Endothelial cell of umbilical vein (primary cell): ENCODE data around the gene C5AR1. TPM values are rescaled to one million over a fixed set of nuclear protein-coding genes. Genes with fewer than 3 reads are reported as not detected.

Source experiments
- BruUV-seq: library from RNA; stranded (reverse); fragments of 400-500 nt; replicated peaks from 2 replicates; lab custom pipeline; 2021; lab: Mats Ljungman, UMichigan
- CTCF ChIA-PET: fragments of 300-600, 350-600 bp; sonication (Branson Sonifier 250); formaldehyde crosslinking; loops from one replicate; lab custom pipeline; 2021; ENCODE audit warnings: antibody characterized with exemption, inconsistent platforms; lab: Charles Lee
- POLR2A ChIA-PET: fragments of 300-600, 350-600 bp; sonication (Branson Sonifier 250); formaldehyde crosslinking; loops from one replicate; lab custom pipeline; 2021; ENCODE audit warnings: antibody characterized with exemption, inconsistent platforms; lab: Charles Lee
- DNase-seq: peaks from one replicate; pipeline ENCODE4 v3.0.0-alpha.2; 2011; ENCODE audit warnings: low read depth, low spot score
- FAIRE-seq: peaks from 2 replicates; lab custom pipeline; 2011; peaks lifted over from hg19 to GRCh38; lab: Jason Lieb, UNC
- H2AFZ ChIP-seq: 2 replicates; pipeline ENCODE4 v1.6.0; 2012; ENCODE audit warnings: low read depth, low read length, control low read depth, inconsistent platforms
- H3K27ac ChIP-seq: 2 replicates; pipeline ENCODE4 v1.5.1; 2011; ENCODE audit warnings: low read depth, mild to moderate bottlenecking, control low read depth, low read length, moderate library complexity; ENCODE audit not compliant: insufficient read depth
- H3K27me3 ChIP-seq, 2 experiments: 2 replicates each; pipeline versions ENCODE4 v1.6.0 to v1.6.1; 2011; ENCODE audit warnings: low read length in 2 of 2, mixed read lengths in 1 of 2; ENCODE audit not compliant: control insufficient read depth in 2 of 2, insufficient read depth in 2 of 2
- H3K36me3 ChIP-seq, 2 experiments: 2 replicates in 1 of 2; 3 replicates in 1 of 2; pipeline ENCODE4 v1.5.1; 2011; ENCODE audit warnings: low read length in 2 of 2, mild to moderate bottlenecking in 1 of 2, moderate library complexity in 1 of 2; ENCODE audit not compliant: control insufficient read depth in 2 of 2, insufficient read depth in 2 of 2; ENCODE audit errors: extremely low read depth in 1 of 2
- H3K4me1 ChIP-seq: 3 replicates; pipeline ENCODE4 v1.5.1; 2011; ENCODE audit warnings: mild to moderate bottlenecking, low read length; ENCODE audit not compliant: control insufficient read depth, insufficient read depth; ENCODE audit errors: extremely low read depth
- H3K4me2 ChIP-seq: 2 replicates; pipeline ENCODE4 v1.6.1; 2011; ENCODE audit warnings: low read length, control low read depth, mixed read lengths; ENCODE audit not compliant: insufficient read depth
- H3K4me3 ChIP-seq, 3 experiments: fragments of 200-600 bp in 1 of 3; sonication (generic), shearing (Covaris generic) in 1 of 3; replicated peaks in 1 of 3; 2 replicates each; pipeline ENCODE4 v1.5.1; 2011 to 2016; ENCODE audit warnings: control low read depth in 3 of 3, low read length in 3 of 3, mild to moderate bottlenecking in 2 of 3, inconsistent platforms in 1 of 3, low read depth in 1 of 3, moderate library complexity in 1 of 3; ENCODE audit not compliant: insufficient read depth in 1 of 3
- H3K79me2 ChIP-seq: 2 replicates; pipeline ENCODE4 v1.6.0; 2012; ENCODE audit warnings: low read length, inconsistent platforms; ENCODE audit not compliant: control insufficient read depth, insufficient read depth
- H3K9ac ChIP-seq: replicated peaks from 2 replicates; pipeline ENCODE3; 2011; ENCODE audit warnings: low read length, control low read depth; ENCODE audit not compliant: insufficient read depth; ENCODE audit errors: extremely low read depth
- H3K9me1 ChIP-seq: replicated peaks from 3 replicates; pipeline ENCODE4 v1.6.0; 2011; ENCODE audit warnings: mild to moderate bottlenecking, low read length; ENCODE audit not compliant: control insufficient read depth, insufficient read depth; ENCODE audit errors: extremely low read depth
- H3K9me3 ChIP-seq: replicated peaks from 2 replicates; pipeline ENCODE4 v1.5.1; 2012; ENCODE audit warnings: low read length, inconsistent platforms; ENCODE audit not compliant: control insufficient read depth, insufficient read depth
- H4K20me1 ChIP-seq: replicated peaks from 2 replicates; pipeline ENCODE3; 2011; ENCODE audit warnings: mild to moderate bottlenecking, low read length; ENCODE audit not compliant: control insufficient read depth, insufficient read depth; ENCODE audit errors: extremely low read depth
- EZH2 ChIP-seq: IDR thresholded peaks from 2 replicates; pipeline ENCODE4 v1.6.1; 2012; ENCODE audit warnings: borderline replicate concordance, low read depth, mild to moderate bottlenecking, moderate library complexity, low read length, inconsistent platforms; ENCODE audit not compliant: severe bottlenecking
- FOS ChIP-seq: IDR thresholded peaks from 2 replicates; pipeline ENCODE4 v1.6.1; 2011; ENCODE audit warnings: mild to moderate bottlenecking, low read length, moderate library complexity, borderline replicate concordance; ENCODE audit not compliant: insufficient read depth
- GATA2 ChIP-seq: IDR thresholded peaks from 2 replicates; pipeline ENCODE4 v1.7.0; 2011; ENCODE audit warnings: low read depth, mild to moderate bottlenecking, moderate library complexity, mixed read lengths, low read length; ENCODE audit not compliant: insufficient read length, insufficient read depth
- JUN ChIP-seq: IDR thresholded peaks from 2 replicates; pipeline ENCODE4 v1.6.1; 2011; ENCODE audit warnings: borderline replicate concordance, low read depth; ENCODE audit not compliant: insufficient read length, insufficient read depth
- MYC ChIP-seq: IDR thresholded peaks from one replicate; pipeline ENCODE4 v1.6.1; 2011; ENCODE audit warnings: mild to moderate bottlenecking, low read depth, low read length
- POLR2A ChIP-seq: IDR thresholded peaks from 2 replicates; pipeline ENCODE4 v1.6.1; 2012; ENCODE audit warnings: low read depth, mild to moderate bottlenecking, control low read depth, low read length
- POLR2AphosphoS5 ChIP-seq: IDR thresholded peaks from 2 replicates; pipeline ENCODE4 v1.6.1; 2012; ENCODE audit warnings: low read depth, mild to moderate bottlenecking, control low read depth, low read length, moderate library complexity; ENCODE audit not compliant: insufficient read depth
- dilution Hi-C: fragments of 300-500 bp; cut with MboI; formaldehyde crosslinking; loops from one replicate; pipeline ENCODE4 v1.15.0; 2019; ENCODE audit warnings: low sequenced_read_pairs; ENCODE audit not compliant: extremely low pct_ligation_motif_present
- intact Hi-C: fragments of 100-400 bp; cut with micrococcal nuclease; formaldehyde crosslinking; loops from one replicate; pipeline ENCODE4 v1.10.0; 2022
- polyA plus RNA-seq, 4 experiments: library from polyadenylated mRNA; depleted of rRNA in 3 of 4; stranded (reverse) in 3 of 4; unstranded in 1 of 4; fragments of >200 nt; gene quantifications; 2 replicates each; pipeline versions ENCODE4 v1.2.1 to v1.2.3, GENCODE V29; 2011 to 2012; ENCODE audit warnings: missing spikeins in 1 of 4
- total RNA-seq: library from RNA; stranded (reverse); gene quantifications from 2 replicates; pipeline ENCODE4 v1.2.3, GENCODE V29; 2021
- TF ChIP-seq, protein P1 (sequence below): IDR thresholded peaks from 2 replicates; pipeline ENCODE4 v1.6.1; 2011; ENCODE audit not compliant: insufficient read depth, insufficient read length
- TF ChIP-seq, protein P2 (sequence below), 2 donors: IDR thresholded peaks; 1 replicate in 1 of 2; 2 replicates in 1 of 2; pipeline ENCODE4 v1.5.1; 2011; ENCODE audit warnings: low read length in 2 of 2, mild to moderate bottlenecking in 2 of 2, moderate library complexity in 2 of 2, control low read depth in 1 of 2, inconsistent platforms in 1 of 2, low read depth in 1 of 2; ENCODE audit not compliant: insufficient read depth in 1 of 2; ENCODE audit errors: extremely low read depth in 1 of 2

C5AR1 gene
- total and polyA plus RNA-seq, 2 donors (not counting 3 experiments of a cell fraction or from before 2014, with no cell fraction given) = 0.11 to 0.49 TPM

DNA sequence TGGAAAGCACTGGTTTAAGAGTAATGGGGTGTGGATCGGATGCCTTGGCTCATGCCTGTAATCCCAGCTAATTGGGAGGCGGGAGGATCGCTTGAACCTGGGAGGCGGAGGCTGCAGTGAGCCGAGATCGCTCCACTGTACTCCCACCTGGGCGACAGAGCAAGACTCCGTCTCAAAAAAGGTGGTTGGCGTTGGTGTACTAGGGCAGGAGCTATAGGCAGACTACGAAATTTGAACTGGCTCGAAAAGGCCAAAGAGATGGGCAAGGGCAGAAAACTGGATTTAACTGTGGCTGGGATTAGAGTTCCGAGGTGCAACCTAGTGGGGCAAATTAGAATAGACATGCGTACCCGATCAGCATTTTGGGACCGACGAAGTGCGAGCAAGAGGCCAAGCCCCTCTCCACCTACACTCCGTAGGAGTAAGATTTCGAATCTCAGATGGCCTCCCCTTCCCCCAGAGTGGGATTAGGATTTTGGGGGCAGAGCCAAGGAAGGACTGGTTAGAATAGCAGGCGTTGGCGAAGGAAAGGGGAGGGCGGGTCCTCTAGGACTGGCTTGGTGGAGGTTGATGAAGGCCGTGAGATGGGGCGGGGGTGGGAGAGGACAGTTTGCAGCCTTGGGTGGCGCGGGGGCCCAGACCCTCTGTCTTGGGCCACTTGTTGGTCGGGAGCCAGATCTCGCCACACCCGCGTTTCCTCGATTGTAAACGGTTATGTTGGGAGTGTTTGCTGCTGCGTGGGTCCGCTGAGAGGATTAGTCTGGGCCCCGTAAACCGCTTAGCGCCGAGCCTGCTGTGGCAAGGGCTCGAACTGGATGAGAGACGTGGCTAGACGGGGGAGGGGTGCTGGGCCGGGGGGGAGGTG is 37.0 kb upstream of the C5AR1 start:
- dilution Hi-C loops = no loop called here
- Histone ChIP-seq H3K9me3 (no peaks in the 10 kb centered on the region), H3K27ac (peak overlapping the region; percentile 92), H3K9me1 (no peaks in the 10 kb centered on the region), H3K4me3 (peak overlapping the region; percentile 16 to 64 (median 32)), H3K27me3 (no peaks in the 10 kb centered on the region), H4K20me1 (no peaks in the 10 kb centered on the region), H3K4me1 (peaks cover 13% of the 10 kb centered on the region), H3K79me2 (no peaks in the 10 kb centered on the region), H3K9ac (peak overlapping the region; percentile 84), H3K36me3 (peaks cover 0 to 14% of the 10 kb centered on the region in 2 experiments), H2AFZ (peak overlapping the region; percentile 32), H3K4me2 (peak overlapping the region; percentile 88)
- TF ChIP-seq POLR2AphosphoS5 = no peak
- no peak for TF ChIP-seq POLR2A
- TF ChIP-seq, protein P1, sequence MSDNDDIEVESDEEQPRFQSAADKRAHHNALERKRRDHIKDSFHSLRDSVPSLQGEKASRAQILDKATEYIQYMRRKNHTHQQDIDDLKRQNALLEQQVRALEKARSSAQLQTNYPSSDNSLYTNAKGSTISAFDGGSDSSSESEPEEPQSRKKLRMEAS = no peak
- no peak for TF ChIP-seq MYC
- TF ChIP-seq FOS = no peak
- no peak for TF ChIP-seq JUN
- TF ChIP-seq, protein P2, sequence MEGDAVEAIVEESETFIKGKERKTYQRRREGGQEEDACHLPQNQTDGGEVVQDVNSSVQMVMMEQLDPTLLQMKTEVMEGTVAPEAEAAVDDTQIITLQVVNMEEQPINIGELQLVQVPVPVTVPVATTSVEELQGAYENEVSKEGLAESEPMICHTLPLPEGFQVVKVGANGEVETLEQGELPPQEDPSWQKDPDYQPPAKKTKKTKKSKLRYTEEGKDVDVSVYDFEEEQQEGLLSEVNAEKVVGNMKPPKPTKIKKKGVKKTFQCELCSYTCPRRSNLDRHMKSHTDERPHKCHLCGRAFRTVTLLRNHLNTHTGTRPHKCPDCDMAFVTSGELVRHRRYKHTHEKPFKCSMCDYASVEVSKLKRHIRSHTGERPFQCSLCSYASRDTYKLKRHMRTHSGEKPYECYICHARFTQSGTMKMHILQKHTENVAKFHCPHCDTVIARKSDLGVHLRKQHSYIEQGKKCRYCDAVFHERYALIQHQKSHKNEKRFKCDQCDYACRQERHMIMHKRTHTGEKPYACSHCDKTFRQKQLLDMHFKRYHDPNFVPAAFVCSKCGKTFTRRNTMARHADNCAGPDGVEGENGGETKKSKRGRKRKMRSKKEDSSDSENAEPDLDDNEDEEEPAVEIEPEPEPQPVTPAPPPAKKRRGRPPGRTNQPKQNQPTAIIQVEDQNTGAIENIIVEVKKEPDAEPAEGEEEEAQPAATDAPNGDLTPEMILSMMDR (IDR thresholded peaks at IDR 0.05; ENCODE audit: extremely low read depth in 1 of 2, insufficient read depth in 1 of 2, low read depth in 1 of 2, low read length in 2 of 2) = no peak
- no peak for TF ChIP-seq GATA2
- TF ChIP-seq EZH2 = no peak
- BruUV-seq = no TSS peak
- ChIA-PET POLR2A (no interaction called here), CTCF (interaction anchor here (1.0 to 2.1 kb wide), 2 partner anchors 29 to 119 kb away, joined by 3 to 5 read pairs; no protein-coding TSS in a partner anchor)
- no peak for DNase-seq
- intact Hi-C loops = loop anchor here (1.0 to 5.0 kb wide), 2 partner anchors 15 to 75 kb away; partner anchors contain the start of gene DHX34
- FAIRE-seq = no peak
